ENCODE data around the gene CBX7. TPM values are rescaled to one million over a fixed set of nuclear protein-coding genes. Genes with fewer than 3 reads are reported as not detected.

Gene CBX7
- total RNA-seq, 2 donors from 2014 or later: 54.5 to 63.7 TPM

- intact Hi-C loops (cut with DNase I): no loop called here
- DNase-seq: no peak
- ATAC-seq: no peak
These were observed 67.8 kb downstream of the CBX7 start for GRCh38 chr22:39084666-39085065.

DNA sequence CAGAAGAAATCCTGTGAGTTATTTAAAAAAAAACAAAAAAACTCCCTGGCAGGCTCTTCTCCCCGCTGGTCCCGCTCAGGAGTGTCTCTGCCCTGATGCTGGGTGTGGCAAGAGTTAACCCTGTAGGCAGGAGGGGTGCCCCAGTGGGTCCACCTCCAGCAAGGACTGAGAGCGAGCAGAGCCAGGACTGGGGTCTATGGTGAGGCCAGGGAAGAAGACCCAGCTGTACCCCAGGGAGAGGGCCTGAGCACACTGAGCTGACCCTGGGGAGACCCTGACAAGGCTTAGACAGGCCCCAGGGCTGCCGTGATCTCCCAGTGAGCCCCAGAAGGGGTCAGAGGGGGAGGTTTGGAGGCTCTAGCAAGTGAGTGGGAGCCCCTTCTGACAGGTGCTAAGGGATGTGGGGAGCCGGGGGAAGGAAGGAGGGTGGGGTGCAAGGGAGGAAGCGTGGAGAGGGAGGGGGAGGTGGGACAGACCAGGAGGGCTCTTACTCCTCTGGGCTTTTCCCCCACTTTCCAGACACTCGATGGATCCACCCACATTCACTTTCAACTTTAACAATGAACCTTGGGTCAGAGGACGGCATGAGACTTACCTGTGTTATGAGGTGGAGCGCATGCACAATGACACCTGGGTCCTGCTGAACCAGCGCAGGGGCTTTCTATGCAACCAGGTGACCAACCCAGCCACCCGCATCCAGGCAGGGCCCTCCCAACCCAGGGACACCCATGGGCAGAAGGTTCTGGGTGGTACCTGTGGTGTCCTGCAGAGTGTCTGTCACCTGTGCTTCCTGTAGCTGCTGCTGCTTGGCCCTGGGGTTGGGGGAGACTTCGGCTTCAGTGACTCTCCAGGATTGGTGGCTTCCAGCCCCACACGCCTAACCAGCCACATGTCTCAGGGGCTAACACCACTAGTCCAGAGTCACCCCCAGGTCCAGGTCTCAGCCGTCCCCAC lies 69.0 kb downstream of the CBX7 start:
- intact Hi-C loops (cut with DNase I): no loop called here
- ATAC-seq (no peak), DNase-seq (no peak)

DNA sequence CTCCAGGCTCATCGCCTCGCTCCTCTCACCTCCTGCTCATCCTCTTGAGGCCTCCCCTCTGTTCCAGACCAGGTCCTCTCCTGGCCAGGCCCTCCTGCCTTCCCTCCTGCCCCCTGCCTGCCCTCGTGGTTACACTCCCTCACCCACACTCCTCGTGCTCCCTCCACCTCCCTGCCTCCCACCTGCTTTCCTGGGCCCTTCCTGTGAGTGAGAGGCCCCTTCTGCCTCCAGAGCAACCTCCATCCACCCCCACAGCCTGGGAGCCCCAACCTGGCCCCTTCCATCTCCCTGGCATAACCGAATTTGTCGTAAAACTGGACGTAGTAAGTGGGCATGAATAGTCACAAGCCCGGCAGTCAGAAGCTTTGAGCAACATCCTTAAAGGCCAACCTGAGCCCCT lies 70.9 kb downstream of the CBX7 start:
- ATAC-seq (no peak), DNase-seq (no peak)
- intact Hi-C loops (cut with DNase I): no loop called here

GRCh38 chr22:39081016-39081415 lies 71.5 kb downstream of the CBX7 start:
- intact Hi-C loops (cut with DNase I): no loop called here
- DNase-seq (no peak), ATAC-seq (no peak)

Other genes with a start within 250 kb of the CBX7 start
- gene APOBEC3A, start 195.1 kb downstream of the CBX7 start, total RNA-seq: 1 to 10 TPM; 1.6 to 2.9 TPM
- 1 to 10 TPM; 1.5 to 1.6 TPM for gene APOBEC3B, start 170.3 kb downstream of the CBX7 start, total RNA-seq
- 10 to 100 TPM; 24.1 to 28.1 TPM for gene APOBEC3C, start 138.4 kb downstream of the CBX7 start, total RNA-seq
- 1 to 10 TPM; 1.2 to 1.3 TPM for gene APOBEC3D, start 131.6 kb downstream of the CBX7 start, total RNA-seq
- 1 to 10 TPM; 5.2 to 6.6 TPM for gene APOBEC3F, start 111.8 kb downstream of the CBX7 start, total RNA-seq
- 1 to 10 TPM; 4.6 to 6.8 TPM for gene APOBEC3G, start 75.4 kb downstream of the CBX7 start, total RNA-seq
- gene APOBEC3H, start 55.4 kb downstream of the CBX7 start, total RNA-seq: under 1 TPM in 1 of 2 donors, not detected in 1; 0.35 TPM
- gene PDGFB, start 92.3 kb upstream of the CBX7 start, total RNA-seq: 10 to 100 TPM; 17.5 to 51.2 TPM
- gene RPL3, start 166.9 kb upstream of the CBX7 start, total RNA-seq: 1,000 to 10,000 TPM in 1 of 2 donors, 100 to 1,000 TPM in 1; 796 to 1,078 TPM
- 10 to 100 TPM; 48.3 to 60.8 TPM for gene SYNGR1, start 197.3 kb upstream of the CBX7 start, total RNA-seq
- 10 to 100 TPM; 14.1 to 16.8 TPM for gene TAB1, start 247.1 kb upstream of the CBX7 start, total RNA-seq